HG03571 (cell line): ENCODE measurements around the gene EPHA8.

Experiments
- ATAC-seq: cut with Tn5 transposase; IDR thresholded peaks from one replicate; pipeline ENCODE4 v1.9.1; 2021; ENCODE audit not compliant: unreplicated experiment

EPHA8 gene

GRCh38 chr1:22562584-22563583, at the start of gene EPHA8:
Gene EPHA8, plus strand, starts transcription at chr1:22563489. Its CDS starts 147 bp downstream, at chr1:22563636.
- ATAC-seq, result no peak

DNA sequence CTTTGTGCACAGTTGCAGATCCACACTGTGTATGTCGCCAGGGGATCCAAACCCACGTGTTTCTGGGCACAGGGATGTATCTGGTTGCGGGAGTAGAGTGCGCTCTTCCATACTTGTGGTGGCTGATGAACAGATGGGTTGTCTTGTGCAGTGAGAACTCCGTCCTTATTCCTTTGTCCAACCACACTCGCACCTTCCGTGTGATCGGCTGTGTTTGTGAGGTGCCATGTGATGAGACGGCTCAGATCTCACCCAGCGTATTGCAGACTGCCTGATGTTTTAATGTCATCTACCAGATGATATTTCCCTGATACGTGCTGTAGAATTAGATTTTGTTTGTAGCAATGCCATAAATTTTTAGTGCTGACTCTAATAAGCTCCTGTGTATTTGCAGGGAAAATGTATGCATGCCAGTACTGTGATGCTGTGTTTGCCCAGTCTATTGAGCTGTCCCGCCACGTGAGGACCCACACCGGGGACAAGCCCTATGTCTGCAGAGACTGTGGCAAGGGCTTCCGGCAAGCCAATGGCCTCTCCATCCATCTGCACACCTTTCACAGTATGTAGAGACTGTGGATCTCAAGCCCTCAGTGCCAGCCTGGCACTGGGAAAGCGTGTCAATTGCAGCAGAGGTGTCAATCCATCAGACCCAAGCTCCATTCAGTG, 46.2 kb upstream of the EPHA8 start:
- no peak for ATAC-seq

GRCh38 chr1:22517956-22518355, 45.3 kb upstream of the EPHA8 start:
- ATAC-seq, result no peak

- no peak for ATAC-seq
Measured at GRCh38 chr1:22518379-22518778, 44.9 kb upstream of the EPHA8 start.

DNA sequence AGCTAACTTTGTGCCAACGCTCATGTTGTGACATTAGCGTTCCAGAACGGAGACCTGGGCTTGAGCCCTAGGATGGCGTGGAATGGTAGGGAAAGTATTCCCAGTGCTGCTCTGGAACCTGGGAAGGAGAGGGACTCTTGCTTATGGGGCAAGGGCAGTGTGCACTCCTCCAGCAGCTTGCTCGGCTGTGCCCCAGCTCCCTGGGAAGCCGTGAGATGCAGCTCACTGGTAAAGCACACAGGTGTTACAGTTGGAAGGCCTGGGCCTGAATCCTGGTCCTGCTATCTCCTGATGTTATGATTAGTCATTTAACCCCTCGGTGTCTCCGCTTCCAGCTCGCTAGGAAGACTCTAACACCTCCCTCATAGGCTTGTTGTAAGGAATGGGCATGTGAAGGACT, 42.4 kb upstream of the EPHA8 start:
- no peak for ATAC-seq

- ATAC-seq, result no peak
Measured at GRCh38 chr1:22521692-22522091, 41.6 kb upstream of the EPHA8 start.

DNA sequence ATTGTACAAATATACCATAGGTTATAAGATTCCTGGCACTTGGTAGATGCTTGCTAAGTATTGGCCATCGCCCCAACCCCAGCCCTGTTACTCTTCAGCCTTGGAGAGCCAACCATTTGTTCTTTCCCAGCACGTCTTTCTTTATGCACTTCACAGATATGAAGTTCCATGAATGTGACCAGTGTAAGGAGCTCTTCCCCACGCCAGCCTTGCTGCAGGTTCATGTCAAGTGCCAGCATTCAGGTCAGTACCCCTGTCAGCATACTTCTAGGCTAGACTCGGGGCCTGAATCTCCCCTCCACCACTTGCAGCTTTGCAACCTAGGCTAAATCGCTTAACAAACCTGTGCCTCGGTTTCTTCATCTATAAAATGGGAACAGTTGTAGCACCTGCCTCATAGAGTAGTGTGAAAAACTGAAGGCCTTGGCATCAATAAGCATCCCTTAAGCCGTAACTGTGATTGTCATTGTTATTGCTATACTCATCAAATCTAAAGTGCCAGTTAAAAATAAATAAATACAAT, 41.0 kb upstream of the EPHA8 start:
- ATAC-seq, result no peak

DNA sequence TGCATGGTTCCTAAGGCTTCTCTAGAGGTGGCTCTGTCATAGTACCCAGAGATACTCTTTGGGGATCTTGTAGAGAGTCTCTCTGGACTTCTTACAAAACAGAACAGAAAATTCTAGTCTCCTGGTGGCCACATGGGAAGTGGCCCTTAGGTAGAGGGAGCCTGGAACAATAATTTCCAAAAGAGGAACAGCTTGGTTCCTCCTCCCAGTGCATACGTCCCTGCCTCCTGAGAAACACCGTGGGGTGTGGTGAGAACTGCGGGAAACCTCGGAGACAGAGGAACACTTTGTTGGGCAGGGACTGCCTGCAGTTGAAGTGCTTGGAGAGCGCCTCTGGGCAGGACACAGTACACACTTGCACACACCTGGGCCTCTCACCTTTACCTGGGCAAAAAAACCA, 38.8 kb upstream of the EPHA8 start:
- ATAC-seq, result no peak

GRCh38 chr1:22525211-22525610, 38.1 kb upstream of the EPHA8 start:
- no peak for ATAC-seq

DNA sequence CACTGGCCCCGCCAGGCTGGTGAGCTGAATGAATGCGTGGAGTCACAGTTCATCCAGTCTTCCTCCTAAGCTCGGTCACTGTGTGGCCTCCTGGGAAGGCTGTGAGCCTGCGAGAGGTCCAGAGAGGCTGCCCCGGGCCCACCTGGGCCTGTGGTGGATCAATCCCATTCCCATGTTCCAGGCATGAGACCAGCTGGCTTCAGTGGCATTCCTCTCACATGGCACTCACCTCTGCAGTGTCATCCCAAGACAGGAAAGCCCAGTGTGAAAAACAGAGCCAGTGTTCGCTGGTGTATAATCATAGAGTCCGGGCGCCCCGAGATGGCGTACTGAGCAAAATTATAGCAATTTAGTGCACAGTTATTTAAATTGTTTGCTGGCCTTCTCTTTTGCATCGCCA, 37.6 kb upstream of the EPHA8 start:
- no peak for ATAC-seq

DNA sequence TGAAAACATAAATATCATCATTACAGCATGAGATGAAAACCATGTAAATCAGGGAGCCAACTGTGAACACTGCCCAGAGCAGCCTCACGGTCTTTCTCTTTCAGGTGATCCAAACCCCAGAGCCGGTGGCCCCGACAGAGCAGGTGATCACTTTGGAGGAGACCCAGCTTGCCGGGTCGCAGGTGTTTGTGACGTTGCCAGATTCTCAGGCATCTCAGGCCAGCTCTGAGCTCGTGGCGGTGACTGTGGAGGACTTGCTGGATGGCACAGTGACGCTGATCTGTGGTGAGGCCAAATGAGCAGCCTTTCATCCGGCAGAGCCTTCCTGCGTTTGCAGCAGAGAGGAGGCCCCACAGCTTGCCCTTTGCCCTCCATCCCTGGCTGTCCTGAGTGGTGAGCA, 37.2 kb upstream of the EPHA8 start:
- no peak for ATAC-seq

DNA sequence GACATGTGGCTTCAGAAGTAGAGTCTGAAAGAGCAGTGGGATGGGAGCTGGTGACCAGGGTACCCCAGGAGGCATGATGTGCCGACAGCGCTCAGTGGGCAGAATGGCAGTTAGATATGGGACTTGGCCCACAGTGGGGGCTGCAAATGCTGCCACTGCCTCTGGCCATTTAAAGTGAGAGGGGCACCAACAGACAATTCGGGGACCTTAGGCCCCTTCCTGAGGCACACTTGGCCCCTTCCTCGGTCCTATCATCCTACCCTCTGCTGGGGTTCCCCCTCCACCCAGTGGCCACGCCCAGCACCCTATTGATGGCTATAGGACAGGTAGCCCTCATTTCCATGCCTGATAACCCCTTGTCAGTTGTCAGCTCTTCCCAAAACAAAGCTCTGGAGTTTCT, 36.6 kb upstream of the EPHA8 start:
- ATAC-seq, result no peak

DNA sequence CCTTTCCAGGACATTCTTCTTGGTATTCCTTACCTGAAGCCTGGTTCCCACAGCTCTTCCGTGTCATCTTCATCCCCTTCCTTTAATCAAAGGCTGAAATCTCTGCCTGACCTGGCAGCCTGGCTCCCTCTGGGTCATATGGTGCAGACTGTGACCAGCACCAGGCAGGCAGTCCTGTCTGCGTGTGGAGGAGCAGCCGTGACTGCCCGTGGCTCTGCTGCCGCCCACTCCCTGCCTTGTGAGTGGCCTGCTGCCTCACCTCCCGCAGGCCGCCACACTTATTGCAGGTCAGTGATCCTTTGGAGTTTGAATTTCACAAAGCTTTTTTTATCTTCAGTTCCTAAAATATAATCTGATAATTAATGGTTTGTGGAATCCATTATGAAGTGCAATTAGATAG, 36.2 kb upstream of the EPHA8 start:
- no peak for ATAC-seq

- no peak for ATAC-seq
Measured at GRCh38 chr1:22527555-22528296, 35.6 kb upstream of the EPHA8 start.

GRCh38 chr1:22528451-22528850, 34.8 kb upstream of the EPHA8 start:
- no peak for ATAC-seq

- no peak for ATAC-seq
Measured at GRCh38 chr1:22529901-22530621, 33.2 kb upstream of the EPHA8 start.

GRCh38 chr1:22530715-22531114, 32.6 kb upstream of the EPHA8 start:
- ATAC-seq, result no peak

GRCh38 chr1:22531251-22531650, 32.0 kb upstream of the EPHA8 start:
- ATAC-seq, result no peak

GRCh38 chr1:22533244-22533895, 29.9 kb upstream of the EPHA8 start:
- ATAC-seq, result no peak

GRCh38 chr1:22534951-22535350, 28.3 kb upstream of the EPHA8 start:
- no peak for ATAC-seq
